Measurements from ENCODE around the gene PLAAT4.

- TF ChIP-seq EZH2 (IDR thresholded peaks at IDR 0.05; ENCODE audit: insufficient read depth, poor library complexity, severe bottlenecking) (no peak), EZH2phosphoT487 (IDR thresholded peaks at IDR 0.05; ENCODE audit: insufficient read depth, low read depth) (no peak)
These were observed 27.9 kb upstream of the PLAAT4 start for GRCh38 chr11:63508745-63509144.
